Esophagus squamous epithelium (tissue), 5 donors: ENCODE data around the gene ATP13A4. TPM values are rescaled to one million over a fixed set of nuclear protein-coding genes. Genes with fewer than 3 reads are reported as not detected.

Experiments
- DNase-seq: peaks from one replicate; lab custom pipeline; 2025; lab: John Stamatoyannopoulos, UW
- H3K27ac ChIP-seq, 4 donors: fragments of 200-600 bp; sonication (generic); one replicate each; pipeline ENCODE4 v1.5.1; 2016 to 2019; ENCODE audit warnings: mild to moderate bottlenecking in 1 of 4
- H3K27me3 ChIP-seq, 4 donors: fragments of 200-600 bp; sonication (generic); 1 replicate in 3 of 4; 2 replicates in 1 of 4; pipeline versions ENCODE4 v1.5.1 to v1.6.0; 2017 to 2021; ENCODE audit warnings: antibody characterized with exemption in 1 of 4
- H3K36me3 ChIP-seq, 3 donors: fragments of 200-600 bp; sonication (generic); one replicate each; pipeline ENCODE4 v1.5.1; 2016 to 2019
- H3K4me1 ChIP-seq, 3 donors: fragments of 200-600 bp; sonication (generic); one replicate each; pipeline ENCODE4 v1.5.1; 2017 to 2019
- H3K4me3 ChIP-seq, 4 donors: fragments of 200-600 bp; sonication (generic); 1 replicate in 3 of 4; 2 replicates in 1 of 4; pipeline ENCODE4 v1.5.1; 2016 to 2019; ENCODE audit warnings: mild to moderate bottlenecking in 2 of 4, moderate library complexity in 1 of 4
- H3K9me3 ChIP-seq, 3 donors: fragments of 200-600 bp; sonication (generic); one replicate each; pipeline ENCODE4 v1.5.1; 2016 to 2019
- POLR2A ChIP-seq, 4 donors: fragments of 450-650 bp; IDR thresholded peaks; one replicate each; pipeline ENCODE4 v1.6.1; 2017; ENCODE audit warnings: antibody characterized with exemption in 4 of 4, mild to moderate bottlenecking in 4 of 4, moderate library complexity in 3 of 4
- WGBS, 2 donors: methylation state at CpG; one replicate each; pipeline ENCODE4 v1.1.5; 2018; 5-methylcytosine and 5-hydroxymethylcytosine counted together
- intact Hi-C: fragments of 100-400 bp; cut with DNase I; formaldehyde crosslinking; loops from one replicate; pipeline ENCODE4 v1.15.0; 2022
- total RNA-seq, 4 donors: library from RNA; depleted of rRNA; stranded (reverse); fragments of >200 nt; gene quantifications; one replicate each; pipeline ENCODE4 v1.1.0, GENCODE V29; 2016
- TF ChIP-seq, protein P1 (sequence below), 6 experiments: fragments of 450-650 bp in 4 of 6; fragments of 200-600 bp in 2 of 6; sonication (generic) in 2 of 6; IDR thresholded peaks; one replicate each; pipeline ENCODE4 v1.5.1; 2016 to 2019; ENCODE audit warnings: antibody characterized with exemption in 6 of 6, mild to moderate bottlenecking in 4 of 6, moderate library complexity in 4 of 6
- donor health status: DM: yes; HTN: yes; CAD: no.

Gene ATP13A4
- total RNA-seq, 4 donors from 2014 or later = 24.9 to 59.8 (median 40.5) TPM

DNA sequence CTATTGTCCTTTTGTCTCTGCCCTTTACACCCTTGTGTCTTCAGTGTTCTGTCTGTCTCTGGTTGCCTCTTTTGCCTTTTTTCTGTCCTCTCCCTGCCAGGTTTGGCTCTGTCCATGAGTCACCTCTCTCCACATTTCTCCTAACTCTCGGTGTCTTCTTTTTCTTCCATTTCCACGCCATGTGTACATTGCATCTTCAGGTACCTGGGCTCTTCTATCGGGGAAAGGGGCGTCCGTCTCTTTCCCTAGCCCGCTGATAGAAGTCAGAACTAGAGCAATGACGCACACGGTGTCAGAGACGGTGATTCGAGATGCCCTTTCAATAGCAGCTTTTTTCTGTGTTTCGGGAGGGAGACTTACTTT, 39.0 kb upstream of the ATP13A4 start:
- intact Hi-C loops = no loop called here
- DNase-seq = no peak
- Histone ChIP-seq H3K4me3 (peak overlapping the region; percentile 70 to 95 (median 88)), H3K9me3 (no peaks in the 10 kb centered on the region), H3K27me3 (no peaks in the 10 kb centered on the region), H3K4me1 (peaks cover 9 to 45% (median 20%) of the 10 kb centered on the region in 3 donors), H3K36me3 (peaks cover 0 to 25% (median 0%) of the 10 kb centered on the region in 3 donors), H3K27ac (peak overlapping the region; percentile 89 to 94 (median 92))
- 0% methylated on average over 9 to 11 of the region's 11 CpGs for WGBS, 2 donors
- no peak for TF ChIP-seq POLR2A (IDR thresholded peaks at IDR 0.05)
- TF ChIP-seq, protein P1, sequence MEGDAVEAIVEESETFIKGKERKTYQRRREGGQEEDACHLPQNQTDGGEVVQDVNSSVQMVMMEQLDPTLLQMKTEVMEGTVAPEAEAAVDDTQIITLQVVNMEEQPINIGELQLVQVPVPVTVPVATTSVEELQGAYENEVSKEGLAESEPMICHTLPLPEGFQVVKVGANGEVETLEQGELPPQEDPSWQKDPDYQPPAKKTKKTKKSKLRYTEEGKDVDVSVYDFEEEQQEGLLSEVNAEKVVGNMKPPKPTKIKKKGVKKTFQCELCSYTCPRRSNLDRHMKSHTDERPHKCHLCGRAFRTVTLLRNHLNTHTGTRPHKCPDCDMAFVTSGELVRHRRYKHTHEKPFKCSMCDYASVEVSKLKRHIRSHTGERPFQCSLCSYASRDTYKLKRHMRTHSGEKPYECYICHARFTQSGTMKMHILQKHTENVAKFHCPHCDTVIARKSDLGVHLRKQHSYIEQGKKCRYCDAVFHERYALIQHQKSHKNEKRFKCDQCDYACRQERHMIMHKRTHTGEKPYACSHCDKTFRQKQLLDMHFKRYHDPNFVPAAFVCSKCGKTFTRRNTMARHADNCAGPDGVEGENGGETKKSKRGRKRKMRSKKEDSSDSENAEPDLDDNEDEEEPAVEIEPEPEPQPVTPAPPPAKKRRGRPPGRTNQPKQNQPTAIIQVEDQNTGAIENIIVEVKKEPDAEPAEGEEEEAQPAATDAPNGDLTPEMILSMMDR (IDR thresholded peaks at IDR 0.05) = no peak

DNA sequence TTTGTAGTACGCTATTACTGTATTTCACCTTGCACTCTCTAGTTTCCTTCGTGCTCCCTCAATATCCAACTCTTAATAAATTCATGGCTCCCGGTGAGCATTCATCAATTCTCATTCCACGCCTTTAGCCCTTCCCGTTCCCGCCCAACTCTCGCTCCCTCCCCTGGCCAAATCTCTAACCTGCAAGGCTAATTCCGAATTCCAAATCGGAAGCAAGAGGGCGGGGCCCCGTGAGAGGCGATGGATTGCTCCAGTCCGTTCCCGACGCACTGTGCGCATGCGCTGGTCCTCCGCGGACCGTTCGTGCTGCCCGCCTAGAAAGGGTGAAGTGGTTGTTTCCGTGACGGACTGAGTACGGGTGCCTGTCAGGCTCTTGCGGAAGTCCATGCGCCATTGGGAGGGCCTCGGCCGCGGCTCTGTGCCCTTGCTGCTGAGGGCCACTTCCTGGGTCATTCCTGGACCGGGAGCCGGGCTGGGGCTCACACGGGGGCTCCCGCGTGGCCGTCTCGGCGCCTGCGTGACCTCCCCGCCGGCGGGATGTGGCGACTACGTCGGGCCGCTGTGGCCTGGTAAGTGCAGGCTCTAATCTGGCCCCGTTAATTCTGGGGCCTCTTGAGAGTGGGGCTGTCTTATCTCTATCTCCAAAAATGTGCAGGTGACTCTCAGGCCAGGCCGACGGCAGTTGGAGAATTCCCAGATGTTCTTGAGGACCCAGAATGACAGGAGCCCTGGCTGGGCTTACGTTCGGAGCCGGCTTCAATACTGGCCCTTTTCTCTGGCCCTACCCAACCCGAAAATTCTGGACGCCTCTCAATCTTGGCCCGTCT, 38.4 kb upstream of the ATP13A4 start, which contains the start of gene OPA1:
Gene OPA1 (plus strand): TSS at position 368 of the 827 bp plus-strand sequence. CDS start 170 bp downstream, at position 538.
- intact Hi-C loops = no loop called here
- H3K27me3 ChIP-seq = no peaks in the 10 kb centered on the region
- peak; percentile 80 for DNase-seq
- TF ChIP-seq POLR2A (IDR thresholded peaks at IDR 0.05) = peak in 3 of 4 donors; percentile 47 to 78 (median 75)
- TF ChIP-seq, protein P1 (IDR thresholded peaks at IDR 0.05) = peak; percentile 10 to 51 (median 18)
- H3K4me3 ChIP-seq = peak within 1 kb of the TSS; percentile 70 to 95 (median 88)
- 2% methylated on average over 19 to 25 of the region's 55 CpGs for WGBS, 2 donors
- peaks cover 9 to 45% (median 20%) of the 10 kb centered on the region in 3 donors for H3K4me1 ChIP-seq
- H3K36me3 ChIP-seq = peaks cover 0 to 19% (median 0%) of the 10 kb centered on the region in 3 donors
- peak within 1 kb of the TSS; percentile 89 to 94 (median 92) for H3K27ac ChIP-seq
- no peaks in the 10 kb centered on the region for H3K9me3 ChIP-seq

- TF ChIP-seq, protein P1 (IDR thresholded peaks at IDR 0.05) = no peak
- no peak for TF ChIP-seq POLR2A (IDR thresholded peaks at IDR 0.05)
- no peak overlapping the region for H3K4me3 ChIP-seq
- peak overlapping the region in 3 of 4 donors; percentile 34 to 48 (median 45) for H3K27ac ChIP-seq
- WGBS, 2 donors = 49 to 57% methylated on average over 6 of the region's 6 CpGs
- H3K9me3 ChIP-seq = no peaks in the 10 kb centered on the region
- H3K4me1 ChIP-seq = peaks cover 9 to 42% (median 20%) of the 10 kb centered on the region in 3 donors
- intact Hi-C loops = no loop called here
- no peaks in the 10 kb centered on the region for H3K27me3 ChIP-seq
- no peaks in the 10 kb centered on the region for H3K36me3 ChIP-seq
- DNase-seq = no peak
Observed at GRCh38 chr3:193590088-193590856, 35.6 kb upstream of the ATP13A4 start.

- peak overlapping the region in 3 of 4 donors; percentile 34 to 48 (median 45) for H3K27ac ChIP-seq
- no peaks in the 10 kb centered on the region for H3K9me3 ChIP-seq
- H3K4me1 ChIP-seq = peaks cover 9 to 40% (median 14%) of the 10 kb centered on the region in 3 donors
- intact Hi-C loops = no loop called here
- H3K27me3 ChIP-seq = no peaks in the 10 kb centered on the region
- H3K36me3 ChIP-seq = no peaks in the 10 kb centered on the region
- WGBS, 2 donors = 25% methylated on average over 1 of the region's 1 CpG
- TF ChIP-seq POLR2A (IDR thresholded peaks at IDR 0.05) = no peak
- TF ChIP-seq, protein P1 (IDR thresholded peaks at IDR 0.05) = no peak
- DNase-seq = no peak
- H3K4me3 ChIP-seq = no peak overlapping the region
Observed at GRCh38 chr3:193589616-193590015, 34.9 kb upstream of the ATP13A4 start.
